Natural killer cell (primary cell): ENCODE measurements around the gene ARID1A. TPM values are rescaled to one million over a fixed set of nuclear protein-coding genes. Genes with fewer than 3 reads are reported as not detected.

Experiments used
- ATAC-seq, 3 donors: fragments of 150-1000 bp in 2 of 3; fragments of 200-7000 bp in 1 of 3; cut with Tn5 transposase; 1 replicate in 1 of 3; 2 replicates in 2 of 3; pipeline ENCODE4 v1.10.0; 2021; ENCODE audit warnings: mild to moderate bottlenecking in 2 of 3, moderate library complexity in 2 of 3
- DNase-seq, 2 donors: peaks; one replicate each; pipeline versions ENCODE4 v3.0.0 to v3.0.0-alpha.2; 2013 to 2021; ENCODE audit warnings: mixed read lengths in 1 of 2
- H3K27ac ChIP-seq: one replicate; pipeline ENCODE4 v1.5.1; 2013; ENCODE audit warnings: mild to moderate bottlenecking, low read length
- H3K27me3 ChIP-seq: one replicate; pipeline ENCODE4 v1.6.1; 2013; ENCODE audit warnings: low read length; ENCODE audit not compliant: control insufficient read depth, insufficient read depth
- H3K36me3 ChIP-seq: one replicate; pipeline ENCODE4 v1.6.1; 2013; ENCODE audit warnings: low read length; ENCODE audit not compliant: control insufficient read depth, insufficient read depth
- H3K4me1 ChIP-seq: one replicate; pipeline ENCODE4 v1.6.1; 2013; ENCODE audit warnings: low read length; ENCODE audit not compliant: control insufficient read depth, insufficient read depth
- H3K4me3 ChIP-seq: one replicate; pipeline ENCODE4 v1.5.1; 2013; ENCODE audit warnings: low read length
- H3K9me3 ChIP-seq: one replicate; pipeline ENCODE4 v1.6.1; 2013; ENCODE audit warnings: low read length; ENCODE audit not compliant: control insufficient read depth, insufficient read depth
- H3K27ac Mint-ChIP-seq, 2 donors: one replicate each; pipeline ENCODE4 v1.8.0; 2022; ENCODE audit warnings: mild to moderate bottlenecking in 2 of 2, mixed read lengths in 2 of 2, moderate library complexity in 1 of 2
- H3K27me3 Mint-ChIP-seq, 2 donors: one replicate each; pipeline ENCODE4 v1.8.0; 2022; ENCODE audit warnings: low read depth in 2 of 2, mixed read lengths in 2 of 2
- H3K36me3 Mint-ChIP-seq: one replicate; pipeline ENCODE4 v1.8.0; 2022; ENCODE audit warnings: mixed read lengths
- H3K4me1 Mint-ChIP-seq, 2 donors: one replicate each; pipeline ENCODE4 v1.8.0; 2022; ENCODE audit warnings: mixed read lengths in 2 of 2
- H3K4me3 Mint-ChIP-seq: one replicate; pipeline ENCODE4 v1.8.0; 2022; ENCODE audit warnings: mild to moderate bottlenecking, moderate library complexity, mixed read lengths
- H3K9me3 Mint-ChIP-seq, 2 donors: one replicate each; pipeline ENCODE4 v1.8.0; 2022; ENCODE audit warnings: mixed read lengths in 2 of 2
- CTCF ChIP-seq: fragments of 200-600 bp; IDR thresholded peaks from one replicate; pipeline ENCODE4 v1.8.0; 2022; ENCODE audit warnings: antibody characterized with exemption
- WGBS: methylation state at CpG from one replicate; pipeline ENCODE4 v1.1.7; 2013; ENCODE audit warnings: missing lambda C conversion rate; ENCODE audit not compliant: insufficient coverage; 5-methylcytosine and 5-hydroxymethylcytosine counted together
- intact Hi-C: fragments of 100-400 bp; cut with micrococcal nuclease; formaldehyde crosslinking; loops from one replicate; pipeline ENCODE4 v1.14.2; 2022
- total RNA-seq, 4 donors: library from RNA; stranded (reverse); fragments of 120-200 nt in 1 of 4; gene quantifications; one replicate each; pipeline versions ENCODE4 v1.2.3 to v1.2.4, GENCODE V29; 2013 to 2022

The ARID1A gene
- total RNA-seq, 3 donors from 2014 or later (not counting 1 experiment from before 2014, with no cell fraction given) = 199 to 214 (median 202) TPM

GRCh38 chr1:26785611-26786436 lies 90.0 kb downstream of the ARID1A start:
- Mint-ChIP-seq H3K27me3 (no peaks in the 10 kb centered on the region), H3K27ac (peak overlapping the region; percentile 100), H3K9me3 (no peaks in the 10 kb centered on the region), H3K4me1 (peaks cover 82 to 94% of the 10 kb centered on the region in 2 donors), H3K36me3 (no peaks in the 10 kb centered on the region), H3K4me3 (peak overlapping the region; percentile 100)
- DNase-seq = peak in 1 of 2 donors; percentile 65
- Histone ChIP-seq H3K4me1 (peaks cover 61% of the 10 kb centered on the region), H3K9me3 (no peaks in the 10 kb centered on the region), H3K27me3 (no peaks in the 10 kb centered on the region), H3K4me3 (no peak overlapping the region), H3K36me3 (peaks cover 16% of the 10 kb centered on the region), H3K27ac (peak overlapping the region; percentile 96)
- WGBS = 66% methylated on average over 5 of the region's 5 CpGs
- TF ChIP-seq CTCF = no peak
- ATAC-seq = no peak
- intact Hi-C loops = loop anchor here (2.0 to 10.0 kb wide), 2 partner anchors 243 to 411 kb away; partner anchors contain the start of gene ZNF683

GRCh38 chr1:26786437-26787380 lies 90.9 kb downstream of the ARID1A start:
- Histone ChIP-seq H3K27ac (peak overlapping the region; percentile 96), H3K4me1 (peaks cover 63% of the 10 kb centered on the region), H3K36me3 (peaks cover 16% of the 10 kb centered on the region), H3K9me3 (no peaks in the 10 kb centered on the region), H3K4me3 (peak overlapping the region; percentile 79), H3K27me3 (no peaks in the 10 kb centered on the region)
- Mint-ChIP-seq H3K27me3 (no peaks in the 10 kb centered on the region), H3K4me1 (peaks cover 84 to 90% of the 10 kb centered on the region in 2 donors), H3K36me3 (no peaks in the 10 kb centered on the region), H3K9me3 (no peaks in the 10 kb centered on the region), H3K27ac (peak overlapping the region; percentile 100), H3K4me3 (peak overlapping the region; percentile 100)
- intact Hi-C loops = loop anchor here (1.0 to 10.0 kb wide), 6 partner anchors 42 to 412 kb away; partner anchors contain the start of genes NUDC and ZNF683
- 2% methylated on average over 10 of the region's 12 CpGs for WGBS
- TF ChIP-seq CTCF = no peak
- peak; percentile 5 to 24 (median 20) for ATAC-seq
- DNase-seq = peak; percentile 27 to 56

GRCh38 chr1:26787381-26787705 lies 91.5 kb downstream of the ARID1A start:
- peak overlapping the region; percentile 100 for H3K4me3 Mint-ChIP-seq
- DNase-seq (peak; percentile 83 to 89), ATAC-seq (peak; percentile 60 to 82 (median 76))
- H3K27ac Mint-ChIP-seq = peak overlapping the region; percentile 100
- H3K36me3 Mint-ChIP-seq = no peaks in the 10 kb centered on the region
- Histone ChIP-seq H3K9me3 (no peaks in the 10 kb centered on the region), H3K27me3 (no peaks in the 10 kb centered on the region), H3K4me1 (peaks cover 63% of the 10 kb centered on the region), H3K36me3 (peaks cover 14% of the 10 kb centered on the region), H3K27ac (peak overlapping the region; percentile 96), H3K4me3 (peak overlapping the region; percentile 79)
- peaks cover 80 to 86% of the 10 kb centered on the region in 2 donors for H3K4me1 Mint-ChIP-seq
- TF ChIP-seq CTCF = no peak
- H3K27me3 Mint-ChIP-seq = no peaks in the 10 kb centered on the region
- WGBS = 0% methylated on average over 11 of the region's 11 CpGs
- H3K9me3 Mint-ChIP-seq = no peaks in the 10 kb centered on the region
- intact Hi-C loops = loop anchor here (1.0 to 10.0 kb wide), 6 partner anchors 43 to 413 kb away; partner anchors contain the start of genes NUDC and ZNF683
